GM21576 (cell line): ENCODE data around the gene PEPD.
A peak's percentile ranks its signal among the peaks of the same experiment; 100 is the strongest.
"Not testable (repeated sequence)": the region's sequence is repeated elsewhere in the genome, so short reads cannot be mapped to it uniquely, and the experiment has no call there.

Experiments
- ATAC-seq: cut with Tn5 transposase; IDR thresholded peaks from one replicate; pipeline ENCODE4 v1.9.1; 2021; ENCODE audit warnings: mild to moderate bottlenecking, moderate library complexity; ENCODE audit not compliant: unreplicated experiment

Gene PEPD

DNA sequence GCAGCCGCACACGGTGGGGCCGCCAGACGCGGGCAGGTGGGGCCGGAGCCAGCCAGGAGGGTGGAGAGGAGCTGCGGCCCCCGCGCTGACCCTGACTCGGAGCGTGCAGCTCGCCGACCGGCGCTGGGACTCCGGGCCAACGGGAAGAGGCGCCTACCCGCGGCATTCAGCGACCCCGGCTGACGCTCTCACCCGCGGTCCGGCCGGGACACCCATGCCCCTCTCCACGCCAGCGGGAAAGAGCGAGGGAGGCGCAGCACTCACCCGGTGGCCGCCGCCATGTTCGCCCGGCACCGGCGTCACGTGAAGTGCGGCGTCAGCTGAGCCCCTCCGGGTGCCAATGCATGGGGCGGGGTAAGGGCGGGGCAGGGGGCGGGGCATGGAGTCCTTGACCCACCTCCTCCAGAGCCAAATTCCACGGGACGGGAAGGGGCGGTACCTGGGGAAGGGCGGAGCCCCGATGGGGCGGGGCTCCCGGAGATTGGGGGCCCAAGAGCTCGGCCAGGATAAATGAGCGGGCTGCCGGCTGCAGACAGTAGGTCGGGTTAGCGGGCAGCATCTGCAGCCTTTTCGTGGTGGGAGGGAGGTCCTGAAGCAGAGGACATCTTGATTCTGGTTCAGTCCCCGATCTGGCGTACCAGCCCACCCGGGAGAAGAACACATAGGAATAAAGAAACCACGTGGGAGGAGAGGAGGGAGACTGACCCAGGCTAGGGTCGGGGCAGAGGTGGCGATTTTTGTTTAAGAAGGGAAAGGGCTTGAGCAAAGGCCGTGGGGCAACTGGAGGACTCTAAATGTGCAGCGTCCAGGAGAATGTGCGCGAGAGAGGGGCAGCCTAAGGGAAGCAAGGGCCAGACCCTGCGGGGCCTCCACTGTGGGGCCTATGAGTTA, at the start of gene PEPD:
PEPD (minus strand) TSS at position 312 of the 891 bp plus-strand sequence; CDS start at position 281, 31 bp downstream.
- ATAC-seq = peak; percentile 82

- ATAC-seq = no peak
Measured at GRCh38 chr19:33569821-33570220, 48.2 kb upstream of the PEPD start.

GRCh38 chr19:33568706-33569105, 47.1 kb upstream of the PEPD start:
- ATAC-seq = no peak

DNA sequence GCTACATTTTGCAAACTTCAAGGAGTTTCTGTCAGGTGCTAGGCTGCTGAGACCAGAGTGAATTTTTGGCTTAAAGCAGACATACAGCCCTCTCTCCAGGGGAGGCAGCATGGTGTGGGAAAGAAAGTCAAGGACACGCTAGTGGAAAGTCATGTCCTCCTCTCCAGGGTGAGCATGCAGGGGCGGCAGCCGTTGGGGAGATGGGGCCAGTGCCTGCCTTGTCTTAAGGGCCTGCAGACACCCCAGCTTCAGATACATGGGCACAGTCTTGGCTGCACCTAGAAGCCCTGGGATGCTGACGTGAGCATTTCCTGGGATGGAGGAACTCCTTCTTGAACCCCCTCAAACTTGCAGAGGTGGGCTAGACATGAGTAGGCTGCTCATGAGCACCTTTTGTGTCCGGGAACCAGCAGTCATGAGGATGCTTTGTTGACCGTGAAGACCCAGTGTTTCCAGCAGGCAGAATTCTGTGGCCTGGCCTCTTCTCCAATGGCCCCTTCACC, 43.3 kb upstream of the PEPD start:
- ATAC-seq = no peak

DNA sequence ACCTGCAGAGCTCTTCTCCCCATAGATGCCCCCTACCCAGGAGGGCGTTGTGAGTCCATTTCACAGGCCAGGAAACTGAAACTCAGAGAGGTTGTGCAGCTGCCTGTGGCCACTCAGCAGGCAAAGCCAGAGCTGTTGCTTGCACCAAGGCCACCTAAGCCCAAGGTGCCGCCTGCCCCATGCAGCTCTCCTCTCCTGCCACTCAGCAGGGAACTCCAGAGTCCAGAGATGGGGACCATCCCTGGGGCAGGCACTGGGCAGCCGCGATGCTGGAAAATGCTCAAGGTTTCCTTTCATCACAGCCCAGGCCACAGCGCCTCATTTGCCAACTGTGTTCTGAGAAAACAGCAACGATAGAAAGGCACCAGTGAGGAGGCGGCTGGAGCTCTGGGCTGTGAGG, 41.0 kb upstream of the PEPD start:
- no peak for ATAC-seq

DNA sequence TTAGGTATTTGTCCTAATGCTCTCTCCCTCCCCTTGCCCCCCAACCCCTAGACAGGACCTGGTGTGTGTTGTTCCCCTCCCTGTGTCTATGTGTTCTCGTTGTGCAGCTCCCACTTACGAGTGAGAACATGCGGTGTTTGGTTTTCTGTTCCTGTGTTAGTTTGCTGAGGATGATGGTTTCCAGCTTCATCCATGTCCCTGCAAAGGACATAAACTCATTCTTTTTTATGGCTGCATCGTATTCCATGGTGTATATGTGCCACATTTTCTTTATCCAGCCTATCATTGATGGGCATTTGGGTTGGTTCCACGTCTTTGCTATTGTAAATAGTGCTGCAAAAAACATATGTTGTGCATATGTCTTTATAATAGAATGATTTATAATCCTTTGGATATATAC, 40.1 kb upstream of the PEPD start:
- ATAC-seq = not testable (repeated sequence)

- no peak for ATAC-seq
Measured at GRCh38 chr19:33561261-33561660, 39.7 kb upstream of the PEPD start.

DNA sequence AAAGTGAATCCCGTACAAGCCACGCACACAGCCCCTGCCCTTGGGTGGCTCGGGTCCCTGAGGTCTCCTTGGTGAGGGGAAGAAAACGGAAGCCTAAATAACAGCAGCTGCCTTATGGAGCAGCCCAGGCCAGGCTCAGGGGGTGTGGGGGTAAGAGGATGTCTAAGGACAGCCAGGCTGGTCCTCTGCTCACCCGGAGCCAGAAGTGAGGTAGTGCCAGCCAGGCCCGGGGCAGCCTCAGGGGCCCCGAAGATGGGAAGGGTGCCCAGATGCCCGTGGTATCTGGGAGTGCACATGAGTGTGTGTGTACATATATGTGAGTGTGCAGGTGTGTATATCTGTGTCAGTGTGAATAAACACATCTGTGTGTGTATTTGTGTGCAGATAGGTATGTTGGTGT, 38.4 kb upstream of the PEPD start:
- ATAC-seq = no peak

- ATAC-seq = no peak
Measured at GRCh38 chr19:33558856-33559255, 37.3 kb upstream of the PEPD start.

GRCh38 chr19:33558151-33558550, 36.6 kb upstream of the PEPD start:
- ATAC-seq = no peak

DNA sequence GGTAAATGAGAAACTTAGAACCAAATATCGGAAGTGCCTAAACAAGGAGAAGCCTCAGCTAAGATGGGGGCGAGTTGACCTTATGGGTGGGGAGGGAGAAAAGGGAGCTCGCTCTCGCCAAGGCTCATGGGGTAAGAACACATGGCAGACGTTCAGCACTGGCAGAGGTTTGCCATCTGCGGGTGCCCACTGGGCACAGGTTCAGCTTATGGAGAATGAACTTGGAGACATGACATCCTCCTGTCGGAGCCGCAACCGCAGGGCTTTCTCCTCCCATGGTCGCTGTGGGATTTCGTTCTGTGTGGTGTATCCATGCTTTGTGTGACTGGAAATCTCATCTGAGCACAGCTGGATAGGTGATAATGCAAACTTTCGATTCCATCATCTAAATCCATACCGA, 36.1 kb upstream of the PEPD start:
- ATAC-seq = no peak

- no peak for ATAC-seq
Measured at GRCh38 chr19:33557196-33557595, 35.6 kb upstream of the PEPD start.

DNA sequence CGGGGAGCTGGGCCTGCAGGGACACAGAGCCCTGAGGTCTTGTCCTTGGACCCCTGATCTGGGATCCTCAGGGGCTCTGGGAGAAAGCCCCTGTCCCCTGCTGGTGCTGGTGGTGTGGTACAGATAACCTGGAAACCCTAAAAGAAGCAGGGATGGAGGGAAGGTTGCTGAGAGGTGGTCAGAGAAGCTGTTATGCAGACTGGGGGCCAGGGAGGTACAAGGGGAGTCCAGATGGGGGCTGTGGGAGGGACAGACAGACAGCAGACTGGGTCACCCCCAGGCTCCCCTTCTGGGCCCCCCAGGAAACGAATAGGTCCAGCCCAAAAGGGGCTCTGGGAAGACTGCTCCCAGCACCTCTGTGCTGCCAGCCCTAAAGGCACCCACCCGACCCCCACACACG, 34.7 kb upstream of the PEPD start:
- no peak for ATAC-seq

DNA sequence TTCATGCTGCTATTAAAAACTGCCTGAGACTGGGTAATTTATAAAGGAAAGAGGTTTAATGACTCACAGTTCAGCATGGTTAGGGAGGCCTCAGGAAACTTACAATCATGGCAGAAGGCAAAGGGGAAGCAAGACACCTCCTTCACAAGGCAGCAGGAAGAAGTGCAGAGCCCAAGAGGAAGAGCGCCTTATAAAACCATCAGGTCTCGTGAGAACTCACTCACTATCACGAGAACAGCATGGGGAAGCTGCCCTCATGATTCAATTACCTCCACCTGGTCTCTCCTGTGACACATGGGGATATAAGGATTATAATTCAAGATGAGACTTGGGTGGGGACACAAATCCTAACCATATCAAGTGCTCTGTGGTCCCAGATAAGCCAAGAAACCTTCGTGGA, 34.1 kb upstream of the PEPD start:
- not testable (repeated sequence) for ATAC-seq

- no peak for ATAC-seq
Measured at GRCh38 chr19:33554821-33555220, 33.2 kb upstream of the PEPD start.

DNA sequence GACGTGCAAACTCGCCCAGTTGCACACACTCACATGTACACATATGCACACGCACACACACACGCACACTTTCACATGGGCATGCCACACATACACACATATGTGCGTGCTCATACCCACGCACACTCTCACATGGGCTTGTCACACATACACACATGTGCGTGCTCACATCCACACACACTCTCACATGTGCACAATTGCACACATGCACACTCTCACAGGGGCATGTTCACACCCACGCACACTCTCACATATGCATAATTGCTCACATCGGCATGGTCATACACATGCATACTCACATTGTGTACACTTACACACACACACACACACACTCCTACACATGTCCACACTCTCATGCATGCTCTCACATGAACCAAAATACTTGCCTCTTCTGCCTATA, 32.8 kb upstream of the PEPD start:
- no peak for ATAC-seq

- no peak for ATAC-seq
Measured at GRCh38 chr19:33553530-33554310, 32.1 kb upstream of the PEPD start.

- ATAC-seq = no peak
Measured at GRCh38 chr19:33552928-33553279, 31.3 kb upstream of the PEPD start.

- ATAC-seq = no peak
Measured at GRCh38 chr19:33552191-33552927, 30.8 kb upstream of the PEPD start.

DNA sequence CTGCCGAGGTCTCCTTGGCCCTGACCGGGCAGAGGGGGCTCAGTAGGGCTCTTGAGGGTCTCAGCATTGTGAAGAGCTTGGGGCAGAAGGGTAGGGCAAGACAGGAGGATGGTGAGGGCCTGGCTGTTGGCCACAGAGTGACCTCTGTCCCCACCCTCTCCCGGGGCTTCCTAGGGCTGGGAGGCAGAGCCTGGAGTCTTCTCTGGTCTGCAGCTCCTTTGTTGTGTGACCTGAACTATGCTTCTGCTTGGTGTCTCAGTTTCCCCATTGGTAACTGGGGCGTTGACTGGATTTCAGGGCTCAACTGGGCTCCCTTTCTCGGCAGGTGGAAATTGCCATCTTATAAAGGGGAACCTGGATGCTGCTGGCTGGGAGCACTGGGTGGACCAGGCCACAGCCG, 30.1 kb upstream of the PEPD start:
- ATAC-seq = no peak

- no peak for ATAC-seq
Measured at GRCh38 chr19:33550768-33551167, 29.2 kb upstream of the PEPD start.
